A673 (cell line): Measurements from ENCODE around the gene IGF1R. TPM values are rescaled to one million over a fixed set of nuclear protein-coding genes. Genes with fewer than 3 reads are reported as not detected.

ENCODE experiments used
- BruUV-seq: library from RNA; stranded (reverse); fragments of 400-500 nt; replicated peaks from 2 replicates; lab custom pipeline; 2021; lab: Mats Ljungman, UMichigan
- CTCF ChIA-PET: fragments of 300-600 bp; sonication (Branson Sonifier 250); formaldehyde crosslinking; loops from one replicate; lab custom pipeline; 2022; ENCODE audit warnings: antibody characterized with exemption; lab: Charles Lee
- POLR2A ChIA-PET: fragments of 300-600 bp; sonication (Branson Sonifier 250); formaldehyde crosslinking; loops from one replicate; lab custom pipeline; 2022; ENCODE audit warnings: antibody characterized with exemption; ENCODE audit not compliant: low non-redundant PET; lab: Charles Lee
- DNase-seq: peaks from one replicate; pipeline ENCODE4 v3.0.0-alpha.2; 2015; ENCODE audit warnings: low spot score
- H3K27ac ChIP-seq: fragments of 200-600 bp; sonication (generic); 2 replicates; pipeline ENCODE4 v1.5.1; 2016; ENCODE audit warnings: mixed run types, low read depth, mild to moderate bottlenecking, mixed read lengths, antibody characterized with exemption, low read length; ENCODE audit not compliant: poor library complexity, severe bottlenecking
- H3K27me3 ChIP-seq: fragments of 200-600 bp; sonication (generic); replicated peaks from 2 replicates; pipeline ENCODE4 v1.6.1; 2017; ENCODE audit warnings: mixed run types, low read depth, mild to moderate bottlenecking, mixed read lengths, antibody characterized with exemption, low read length; ENCODE audit not compliant: insufficient read depth, poor library complexity
- H3K36me3 ChIP-seq: fragments of 200-600 bp; sonication (generic); 2 replicates; pipeline ENCODE4 v1.6.1; 2016; ENCODE audit warnings: mixed run types, mild to moderate bottlenecking, mixed read lengths, antibody characterized with exemption, low read length; ENCODE audit not compliant: insufficient read depth, poor library complexity, severe bottlenecking
- H3K4me1 ChIP-seq: fragments of 200-600 bp; sonication (generic); 2 replicates; pipeline ENCODE4 v1.6.1; 2017; ENCODE audit warnings: mixed run types, mild to moderate bottlenecking, mixed read lengths, antibody characterized with exemption, low read length; ENCODE audit not compliant: insufficient read depth, poor library complexity, severe bottlenecking
- H3K4me3 ChIP-seq: fragments of 200-600 bp; sonication (generic); 2 replicates; pipeline ENCODE4 v1.5.1; 2016; ENCODE audit warnings: low read depth, mixed run types, mild to moderate bottlenecking, mixed read lengths, low read length; ENCODE audit not compliant: poor library complexity, severe bottlenecking
- H3K9me3 ChIP-seq: fragments of 200-600 bp; sonication (generic); 2 replicates; pipeline ENCODE4 v1.6.1; 2016; ENCODE audit warnings: mixed run types, low read depth, mild to moderate bottlenecking, mixed read lengths, antibody characterized with exemption, low read length; ENCODE audit not compliant: poor library complexity, severe bottlenecking
- CTCF ChIP-seq: fragments of 300-800, 200-600 bp; sonication (generic); conservative IDR thresholded peaks from 2 replicates; pipeline ENCODE4 v1.5.1; 2017; ENCODE audit warnings: low read depth, mild to moderate bottlenecking, antibody characterized with exemption, low read length, moderate library complexity, mixed read lengths
- EZH2 ChIP-seq: fragments of 200-600 bp; sonication (generic); IDR thresholded peaks from 2 replicates; pipeline ENCODE4 v1.6.1; 2017; ENCODE audit warnings: borderline replicate concordance, low read depth, mild to moderate bottlenecking, mixed read lengths, antibody characterized with exemption, low read length; ENCODE audit not compliant: poor library complexity, severe bottlenecking
- intact Hi-C: fragments of 100-400 bp; cut with micrococcal nuclease; formaldehyde crosslinking; loops from one replicate; pipeline ENCODE4 v1.10.0; 2022; ENCODE audit not compliant: unreplicated experiment
- total RNA-seq: library from RNA; stranded (reverse); gene quantifications from 2 replicates; pipeline ENCODE4 v1.2.3, GENCODE V29; 2021

The IGF1R gene
- total RNA-seq, 1 experiment from 2014 or later: 34.9 TPM

- ChIA-PET CTCF (interaction anchor here (1.1 kb wide), 1 partner anchor 13 kb away, joined by 3 read pairs; no protein-coding TSS in a partner anchor), POLR2A (interaction anchor here (0.7 kb wide), 1 partner anchor 73 kb away, joined by 3 read pairs; no protein-coding TSS in a partner anchor)
- Histone ChIP-seq H3K27me3 (no peaks in the 10 kb centered on the region), H3K36me3 (no peaks in the 10 kb centered on the region), H3K9me3 (no peaks in the 10 kb centered on the region), H3K4me3 (no peak overlapping the region), H3K4me1 (peaks cover 61% of the 10 kb centered on the region), H3K27ac (no peak overlapping the region)
- intact Hi-C loops: no loop called here
- TF ChIP-seq CTCF (no peak), EZH2 (no peak)
- no peak for DNase-seq
- BruUV-seq: no TSS peak
Observed at GRCh38 chr15:98863983-98864382, 215.6 kb downstream of the IGF1R start.

- peak overlapping the region; percentile 87 for H3K27ac ChIP-seq
- H3K27me3 ChIP-seq: no peaks in the 10 kb centered on the region
- BruUV-seq: TSS peak; percentile 95
- intact Hi-C loops: loop anchor here (5.0 kb wide), 1 partner anchor 218 kb away; the partner anchor contains the start of gene IGF1R
- peak overlapping the region; percentile 44 for H3K4me3 ChIP-seq
- H3K4me1 ChIP-seq: peaks cover 45% of the 10 kb centered on the region
- H3K36me3 ChIP-seq: no peaks in the 10 kb centered on the region
- H3K9me3 ChIP-seq: no peaks in the 10 kb centered on the region
- CTCF ChIA-PET: interaction anchor here (0.7 to 0.9 kb wide), 2 partner anchors 15 to 16 kb away, joined by 3 read pairs; no protein-coding TSS in a partner anchor
- POLR2A ChIA-PET: no interaction called here
- DNase-seq: peak; percentile 96
- TF ChIP-seq CTCF: no peak
- TF ChIP-seq EZH2: no peak
Observed at GRCh38 chr15:98865397-98866339, 217.3 kb downstream of the IGF1R start.

- intact Hi-C loops: loop anchor here (5.0 kb wide), 1 partner anchor 219 kb away; the partner anchor contains the start of gene IGF1R
- TF ChIP-seq EZH2: no peak
- no peak for TF ChIP-seq CTCF
- no peaks in the 10 kb centered on the region for H3K36me3 ChIP-seq
- CTCF ChIA-PET: interaction anchor here (0.5 to 0.9 kb wide), 3 partner anchors 15 to 218 kb away, joined by 3 to 4 read pairs (median 3); partner anchors contain the start of gene IGF1R
- H3K27ac ChIP-seq: peak overlapping the region; percentile 87
- H3K4me1 ChIP-seq: peaks cover 37% of the 10 kb centered on the region
- POLR2A ChIA-PET: interaction anchor here (0.7 kb wide), 1 partner anchor 67 kb away, joined by 4 read pairs; no protein-coding TSS in a partner anchor
- H3K4me3 ChIP-seq: peak overlapping the region; percentile 44
- DNase-seq: peak; percentile 86
- no TSS peak for BruUV-seq
- H3K27me3 ChIP-seq: no peaks in the 10 kb centered on the region
- no peaks in the 10 kb centered on the region for H3K9me3 ChIP-seq
Observed at GRCh38 chr15:98866511-98866910, 218.2 kb downstream of the IGF1R start.
